ENCODE measurements around the gene ALOX12B. TPM values are rescaled to one million over a fixed set of nuclear protein-coding genes. Genes with fewer than 3 reads are reported as not detected.
"Not testable (repeated sequence)": the region's sequence is repeated elsewhere in the genome, so short reads cannot be mapped to it uniquely, and the experiment has no call there.

The ALOX12B gene
- polyA plus RNA-seq, 1 donor = 1.1 TPM

DNA sequence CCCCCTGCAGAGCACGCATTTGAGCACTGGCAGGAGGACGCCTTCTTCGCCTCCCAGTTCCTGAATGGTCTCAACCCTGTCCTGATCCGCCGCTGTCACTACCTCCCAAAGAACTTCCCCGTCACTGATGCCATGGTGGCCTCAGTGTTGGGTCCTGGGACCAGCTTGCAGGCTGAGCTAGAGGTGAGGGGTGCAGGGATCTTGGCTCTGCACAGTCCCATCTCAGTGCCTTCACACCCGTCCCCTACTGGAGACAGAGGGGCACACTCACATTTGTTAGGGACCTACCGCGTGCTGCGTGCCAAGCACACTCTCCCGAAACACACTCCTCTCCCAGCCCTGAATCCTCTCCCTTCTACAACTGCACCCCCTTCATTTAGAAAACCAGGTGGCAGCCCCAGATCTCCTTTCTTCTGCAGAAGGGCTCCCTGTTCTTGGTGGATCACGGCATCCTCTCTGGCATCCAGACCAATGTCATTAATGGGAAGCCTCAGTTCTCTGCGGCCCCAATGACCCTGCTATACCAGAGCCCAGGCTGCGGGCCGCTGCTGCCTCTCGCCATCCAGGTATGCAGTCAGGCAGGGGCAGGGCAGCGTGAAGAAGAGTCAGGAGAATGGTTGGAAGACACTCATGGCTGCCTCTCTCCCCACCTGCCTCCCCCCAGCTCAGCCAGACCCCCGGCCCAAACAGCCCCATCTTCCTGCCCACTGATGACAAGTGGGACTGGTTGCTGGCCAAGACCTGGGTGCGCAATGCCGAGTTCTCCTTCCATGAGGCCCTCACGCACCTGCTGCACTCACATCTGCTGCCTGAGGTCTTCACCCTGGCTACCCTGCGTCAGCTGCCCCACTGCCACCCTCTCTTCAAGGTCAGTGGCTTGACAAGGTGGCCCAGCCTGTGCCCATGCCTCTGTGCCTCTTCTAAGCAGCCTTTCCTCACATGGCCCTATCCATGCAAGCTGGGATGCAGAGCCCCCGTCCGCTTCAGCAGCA lies 42.4 kb downstream of the ALOX12B start:
- DNase-seq = no peak

DNA sequence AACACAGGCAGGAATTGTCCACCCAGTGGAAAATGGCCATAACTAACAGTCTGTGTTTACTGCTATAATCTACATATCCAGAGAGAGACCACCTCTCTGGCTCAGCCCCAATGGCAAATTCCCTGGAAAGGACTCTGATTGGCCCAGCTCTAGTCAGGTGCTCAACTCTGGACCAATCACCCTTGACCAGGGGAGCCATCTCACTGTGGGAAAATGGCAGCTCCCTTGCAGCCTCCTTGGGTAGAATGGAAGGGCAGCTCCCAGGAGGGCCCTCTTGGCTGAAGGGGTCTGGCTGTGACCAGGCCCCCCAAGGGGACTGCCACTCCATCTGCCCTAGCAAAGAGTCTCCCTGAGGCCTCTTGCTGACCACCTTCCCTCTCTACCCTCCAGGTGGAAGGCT lies 45.5 kb downstream of the ALOX12B start:
- DNase-seq = no peak

DNA sequence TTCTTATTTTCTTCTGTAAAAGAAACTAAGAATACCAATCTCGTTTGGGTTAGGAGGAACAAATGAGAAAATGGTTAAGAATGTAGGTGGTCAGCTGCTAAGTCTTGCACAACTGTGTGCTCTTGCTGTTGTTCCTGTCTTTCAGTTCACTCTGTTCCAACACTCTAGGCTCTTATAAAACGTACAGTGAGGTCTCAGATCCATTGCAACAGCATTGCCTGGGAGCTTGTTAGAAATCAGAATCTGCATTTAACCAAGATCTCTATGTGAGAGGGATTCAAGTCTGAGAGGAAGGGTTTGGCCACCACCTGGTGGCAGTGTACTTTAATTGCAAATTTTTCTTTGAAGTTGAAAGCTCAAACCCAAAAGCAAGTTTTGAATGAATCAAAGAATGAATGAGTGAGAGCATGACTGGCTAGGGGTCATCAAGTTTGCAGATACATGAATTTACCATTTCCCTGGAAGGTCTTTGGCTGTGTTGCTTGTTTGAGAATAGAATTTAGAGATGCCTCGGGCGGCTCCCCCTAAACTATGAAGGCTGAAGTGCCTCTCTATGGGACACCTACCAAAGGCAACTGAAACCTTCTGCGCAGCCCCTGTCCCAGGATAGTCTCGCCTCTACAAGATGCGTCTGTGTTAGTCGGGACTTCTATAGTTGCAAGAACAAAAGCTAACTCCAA lies 46.1 kb downstream of the ALOX12B start:
- no peak for DNase-seq

DNA sequence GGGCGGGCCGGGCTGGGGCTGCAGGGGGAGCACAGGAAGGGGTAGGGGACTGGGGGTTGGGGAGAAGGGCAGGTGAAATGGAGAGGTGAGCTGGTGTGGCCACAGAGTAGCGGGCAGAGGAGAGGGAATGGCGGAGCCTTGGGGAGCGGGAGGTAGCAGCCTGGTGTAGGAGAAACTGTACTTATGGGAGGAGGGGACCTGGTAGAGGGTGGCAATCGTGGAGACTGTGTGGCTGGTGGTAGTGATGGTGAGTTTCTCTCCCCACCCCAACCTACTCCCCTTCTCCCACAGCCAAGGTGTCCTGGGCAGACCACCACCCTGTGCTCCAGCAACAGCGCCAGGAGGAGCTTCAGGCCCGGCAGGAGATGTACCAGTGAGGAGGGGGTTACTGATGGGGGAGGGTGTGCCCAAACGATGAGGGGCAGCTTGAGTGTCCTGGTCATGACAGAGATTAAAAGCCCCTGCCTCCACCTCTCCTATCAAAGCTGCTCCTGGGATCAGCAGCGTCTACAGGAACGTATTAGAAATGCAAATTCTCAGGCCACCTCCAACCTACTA lies 47.8 kb downstream of the ALOX12B start:
- no peak for DNase-seq

DNA sequence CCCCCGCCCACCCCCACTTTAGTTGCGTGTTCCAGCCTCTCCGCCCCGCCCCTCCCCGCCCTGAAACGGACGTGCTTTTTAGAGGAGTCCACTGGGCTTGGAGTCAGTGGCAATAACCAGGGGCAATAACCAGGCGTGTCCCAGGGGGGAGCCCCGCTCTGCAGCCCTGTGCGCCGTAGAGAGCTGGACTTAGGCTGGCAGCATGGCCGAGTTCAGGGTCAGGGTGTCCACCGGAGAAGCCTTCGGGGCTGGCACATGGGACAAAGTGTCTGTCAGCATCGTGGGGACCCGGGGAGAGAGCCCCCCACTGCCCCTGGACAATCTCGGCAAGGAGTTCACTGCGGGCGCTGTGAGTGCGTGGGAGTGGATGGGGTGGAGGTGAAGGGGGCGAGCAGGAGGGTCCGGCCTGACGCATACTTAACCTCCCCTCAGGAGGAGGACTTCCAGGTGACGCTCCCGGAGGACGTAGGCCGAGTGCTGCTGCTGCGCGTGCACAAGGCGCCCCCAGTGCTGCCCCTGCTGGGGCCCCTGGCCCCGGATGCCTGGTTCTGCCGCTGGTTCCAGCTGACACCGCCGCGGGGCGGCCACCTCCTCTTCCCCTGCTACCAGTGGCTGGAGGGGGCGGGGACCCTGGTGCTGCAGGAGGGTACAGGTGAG lies 48.4 kb downstream of the ALOX12B start, which contains the start of gene ALOX15B:
ALOX15B (plus strand) TSS at position 106 of the 657 bp plus-strand sequence; CDS start at position 203, 97 bp downstream.
- no peak for DNase-seq

DNA sequence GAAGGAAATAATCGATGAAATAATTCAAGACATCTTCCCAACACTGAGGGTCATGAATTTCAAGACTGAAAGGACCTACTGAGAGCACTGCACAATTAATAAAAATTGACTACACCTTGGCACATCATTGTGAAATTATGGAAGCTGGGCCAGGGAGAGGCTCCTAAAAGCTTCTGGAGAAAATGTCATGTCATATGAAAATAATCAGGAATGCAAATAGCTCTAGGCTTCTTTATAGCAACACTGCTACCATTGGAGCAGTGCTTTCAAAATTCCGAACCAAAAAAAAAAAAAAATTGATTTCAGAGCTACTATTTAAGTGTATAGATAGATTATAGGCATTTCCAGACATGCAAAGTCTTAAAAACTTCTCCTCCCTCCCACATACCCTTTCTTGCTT lies 55.1 kb downstream of the ALOX12B start:
- no peak for DNase-seq

DNA sequence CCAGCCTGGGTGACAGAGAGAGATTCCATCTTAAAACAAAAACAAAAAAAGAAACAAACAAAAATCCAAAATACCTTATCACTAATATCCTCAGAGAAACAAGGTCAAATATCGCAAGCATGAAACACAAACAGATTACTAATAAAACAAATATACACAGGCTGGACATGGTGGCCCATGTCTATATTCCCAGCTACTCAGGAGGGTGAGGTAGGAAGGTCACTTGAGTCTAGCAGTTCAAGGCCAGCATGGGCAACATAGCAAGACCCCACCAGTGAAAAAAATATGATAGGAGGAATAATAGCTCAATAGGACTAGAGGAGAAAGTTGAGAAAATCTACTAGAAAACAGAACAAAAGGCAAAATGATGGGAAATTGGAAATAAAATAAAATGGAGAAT lies 55.6 kb downstream of the ALOX12B start:
- no peak for DNase-seq

DNA sequence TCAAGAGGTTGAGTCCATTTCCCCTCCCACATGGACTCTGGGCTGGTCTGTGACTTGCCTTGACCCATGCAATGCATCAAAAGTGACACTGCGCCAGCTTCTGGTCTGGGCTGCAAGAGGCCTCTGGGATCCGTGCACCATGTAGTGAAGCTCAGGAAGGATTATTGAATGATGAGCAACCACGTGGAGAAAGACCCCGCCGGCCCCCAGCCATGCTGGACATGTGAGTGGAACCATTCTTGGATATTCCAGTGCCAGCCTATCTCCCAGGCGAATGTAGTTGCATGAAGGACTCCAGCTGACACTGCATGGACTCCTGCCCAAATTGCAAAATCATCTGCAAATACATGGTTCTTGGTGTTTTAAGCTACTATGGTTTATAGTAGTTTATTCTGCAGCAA lies 56.3 kb downstream of the ALOX12B start:
- no peak for DNase-seq

DNA sequence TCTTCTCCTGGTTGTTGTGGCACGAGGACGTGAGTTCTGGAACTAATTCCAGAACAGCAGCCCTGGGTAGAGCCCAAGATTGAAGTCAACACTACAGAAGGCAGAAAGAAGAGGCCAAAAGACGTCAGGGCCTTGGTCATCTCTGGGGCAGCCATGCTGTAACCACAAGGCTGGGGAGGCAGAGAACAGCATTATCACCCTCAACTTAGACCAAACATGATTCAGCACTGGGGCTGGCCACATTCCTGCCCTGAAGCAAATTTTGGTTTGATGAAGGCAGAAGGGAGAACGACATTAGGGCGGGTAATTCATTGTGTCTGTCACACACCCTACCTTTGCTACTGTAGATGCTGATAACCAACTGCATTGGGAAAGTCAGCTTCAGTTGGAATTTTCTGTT lies 58.4 kb downstream of the ALOX12B start:
- no peak for DNase-seq

DNA sequence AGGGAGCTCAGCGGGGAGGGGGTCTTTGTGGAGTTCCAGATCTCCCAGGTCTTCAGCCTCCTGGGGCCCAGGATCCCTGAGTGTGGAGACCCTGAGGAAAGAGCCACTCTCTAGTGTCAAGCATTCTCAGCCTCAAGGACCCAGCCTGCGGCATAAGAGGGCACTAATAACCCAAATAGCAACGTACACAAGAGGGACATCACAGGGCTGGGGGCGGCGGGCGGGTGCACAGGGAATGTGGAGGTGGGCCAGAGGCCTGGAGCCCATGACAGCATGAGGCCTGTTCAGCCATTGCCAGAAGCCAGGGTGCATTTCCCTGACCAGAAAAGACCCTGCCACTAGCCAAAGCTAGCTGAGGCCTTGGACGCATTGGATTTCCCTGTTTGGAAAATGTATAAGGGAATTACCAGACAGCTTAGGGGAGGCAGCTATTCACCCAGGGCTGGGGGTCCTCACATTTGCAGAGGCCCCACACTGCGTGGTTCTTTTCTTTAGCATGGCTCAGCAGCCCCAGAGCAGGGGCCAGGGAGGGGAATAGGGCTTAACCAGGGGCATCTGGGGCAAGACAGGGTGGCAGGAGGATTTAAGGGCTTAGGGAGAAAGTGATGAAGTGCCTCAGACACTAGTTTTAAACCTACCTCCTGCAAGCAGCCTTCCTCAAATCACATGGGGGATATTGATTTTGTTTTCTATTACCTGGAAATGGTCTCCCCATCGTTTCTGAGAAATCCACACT lies 62.2 kb downstream of the ALOX12B start:
- DNase-seq = no peak

DNA sequence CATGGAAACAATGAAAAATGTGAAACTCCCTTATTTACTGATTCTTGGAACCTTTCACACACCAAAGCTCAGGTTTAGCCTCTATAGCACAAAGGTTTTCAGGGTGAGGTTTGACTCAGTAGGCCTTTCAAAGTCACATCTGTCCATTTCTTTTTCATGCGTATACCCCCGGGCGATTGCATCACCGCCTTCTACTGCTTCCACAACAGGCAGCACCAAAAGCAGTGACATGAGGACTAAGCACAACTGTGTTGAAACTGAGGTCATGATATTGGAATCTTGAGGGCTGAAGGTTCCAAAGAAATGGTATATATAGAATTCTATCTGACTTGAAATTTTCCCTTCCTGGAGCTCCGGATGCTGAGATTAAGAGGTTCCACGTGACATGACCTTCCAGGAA lies 63.4 kb downstream of the ALOX12B start:
- DNase-seq = not testable (repeated sequence)

Other genes starting within 250 kb of the ALOX12B start
- 18.3 TPM for gene TMEM88, start 232.7 kb downstream of the ALOX12B start, polyA plus RNA-seq (ENCODE audit: insufficient read length)
- 70.0 TPM for gene NAA38, start 230.2 kb downstream of the ALOX12B start, polyA plus RNA-seq (ENCODE audit: insufficient read length)
- gene CYB5D1, start 229.7 kb downstream of the ALOX12B start, polyA plus RNA-seq (ENCODE audit: insufficient read length) = 29.7 TPM
- gene CHD3, start 198.9 kb downstream of the ALOX12B start, polyA plus RNA-seq (ENCODE audit: insufficient read length) = 195 TPM
- gene RNF227, start 171.4 kb downstream of the ALOX12B start, polyA plus RNA-seq (ENCODE audit: insufficient read length) = 4.5 TPM
- 12.3 TPM for gene KCNAB3, start 157.9 kb downstream of the ALOX12B start, polyA plus RNA-seq (ENCODE audit: insufficient read length)
- gene TRAPPC1, start 155.8 kb downstream of the ALOX12B start, polyA plus RNA-seq (ENCODE audit: insufficient read length) = 125 TPM
- 67.3 TPM for gene CNTROB, start 155.5 kb downstream of the ALOX12B start, polyA plus RNA-seq (ENCODE audit: insufficient read length)
- 0.45 TPM for gene GUCY2D, start 85.1 kb downstream of the ALOX12B start, polyA plus RNA-seq (ENCODE audit: insufficient read length)
- 1.0 TPM for gene ALOX15B, start 48.7 kb downstream of the ALOX12B start, polyA plus RNA-seq (ENCODE audit: insufficient read length)
- gene ALOXE3, start 30.8 kb upstream of the ALOX12B start, polyA plus RNA-seq (ENCODE audit: insufficient read length) = not detected
- not detected for gene HES7, start 36.4 kb upstream of the ALOX12B start, polyA plus RNA-seq (ENCODE audit: insufficient read length)
- 22.9 TPM for gene PER1, start 64.7 kb upstream of the ALOX12B start, polyA plus RNA-seq (ENCODE audit: insufficient read length)
- gene VAMP2, start 75.2 kb upstream of the ALOX12B start, polyA plus RNA-seq (ENCODE audit: insufficient read length) = 120 TPM
- 26.9 TPM for gene TMEM107, start 88.7 kb upstream of the ALOX12B start, polyA plus RNA-seq (ENCODE audit: insufficient read length)
- 2.8 TPM for gene BORCS6, start 102.5 kb upstream of the ALOX12B start, polyA plus RNA-seq (ENCODE audit: insufficient read length)
- gene AURKB, start 122.9 kb upstream of the ALOX12B start, polyA plus RNA-seq (ENCODE audit: insufficient read length) = 49.9 TPM
- gene CTC1, start 160.3 kb upstream of the ALOX12B start, polyA plus RNA-seq (ENCODE audit: insufficient read length) = 40.1 TPM
- gene PFAS, start 161.6 kb upstream of the ALOX12B start, polyA plus RNA-seq (ENCODE audit: insufficient read length) = 53.8 TPM
- gene RANGRF, start 201.0 kb upstream of the ALOX12B start, polyA plus RNA-seq (ENCODE audit: insufficient read length) = 26.5 TPM
- 4.4 TPM for gene SLC25A35, start 207.7 kb upstream of the ALOX12B start, polyA plus RNA-seq (ENCODE audit: insufficient read length)
- 19.9 TPM for gene ARHGEF15, start 222.5 kb upstream of the ALOX12B start, polyA plus RNA-seq (ENCODE audit: insufficient read length)

Data from left kidney (tissue), 2 donors.